GM12874 (cell line): ENCODE data around the gene KCTD13.

Experiments used
- TF ChIP-seq, protein P1 (sequence below): IDR thresholded peaks from 2 replicates; pipeline ENCODE4 v1.5.1; 2011; ENCODE audit warnings: low read depth, mild to moderate bottlenecking, control low read depth, low read length, moderate library complexity; ENCODE audit not compliant: insufficient read depth

The KCTD13 gene

DNA sequence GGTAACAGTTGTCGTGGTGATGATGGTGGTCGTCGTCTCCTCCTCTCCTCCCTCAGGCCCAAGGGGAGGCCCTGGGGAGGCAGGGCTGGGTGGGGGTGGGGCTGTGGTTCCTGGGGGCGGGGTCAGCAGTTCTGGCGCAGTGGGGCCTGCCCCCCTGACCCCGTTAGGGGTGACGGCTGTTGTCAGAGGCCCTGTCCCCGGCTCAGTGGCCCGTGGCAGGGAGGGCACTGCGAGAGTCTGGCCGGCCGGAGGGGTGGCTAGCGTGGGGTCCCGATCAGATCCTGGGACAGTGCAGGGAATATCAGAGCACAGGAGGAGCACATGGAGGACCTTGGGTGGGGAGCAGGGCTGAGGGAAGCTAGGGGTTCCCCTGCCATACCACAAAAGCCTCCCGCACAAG lies 29.2 kb downstream of the KCTD13 start:
- TF ChIP-seq, protein P1, sequence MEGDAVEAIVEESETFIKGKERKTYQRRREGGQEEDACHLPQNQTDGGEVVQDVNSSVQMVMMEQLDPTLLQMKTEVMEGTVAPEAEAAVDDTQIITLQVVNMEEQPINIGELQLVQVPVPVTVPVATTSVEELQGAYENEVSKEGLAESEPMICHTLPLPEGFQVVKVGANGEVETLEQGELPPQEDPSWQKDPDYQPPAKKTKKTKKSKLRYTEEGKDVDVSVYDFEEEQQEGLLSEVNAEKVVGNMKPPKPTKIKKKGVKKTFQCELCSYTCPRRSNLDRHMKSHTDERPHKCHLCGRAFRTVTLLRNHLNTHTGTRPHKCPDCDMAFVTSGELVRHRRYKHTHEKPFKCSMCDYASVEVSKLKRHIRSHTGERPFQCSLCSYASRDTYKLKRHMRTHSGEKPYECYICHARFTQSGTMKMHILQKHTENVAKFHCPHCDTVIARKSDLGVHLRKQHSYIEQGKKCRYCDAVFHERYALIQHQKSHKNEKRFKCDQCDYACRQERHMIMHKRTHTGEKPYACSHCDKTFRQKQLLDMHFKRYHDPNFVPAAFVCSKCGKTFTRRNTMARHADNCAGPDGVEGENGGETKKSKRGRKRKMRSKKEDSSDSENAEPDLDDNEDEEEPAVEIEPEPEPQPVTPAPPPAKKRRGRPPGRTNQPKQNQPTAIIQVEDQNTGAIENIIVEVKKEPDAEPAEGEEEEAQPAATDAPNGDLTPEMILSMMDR = no peak

DNA sequence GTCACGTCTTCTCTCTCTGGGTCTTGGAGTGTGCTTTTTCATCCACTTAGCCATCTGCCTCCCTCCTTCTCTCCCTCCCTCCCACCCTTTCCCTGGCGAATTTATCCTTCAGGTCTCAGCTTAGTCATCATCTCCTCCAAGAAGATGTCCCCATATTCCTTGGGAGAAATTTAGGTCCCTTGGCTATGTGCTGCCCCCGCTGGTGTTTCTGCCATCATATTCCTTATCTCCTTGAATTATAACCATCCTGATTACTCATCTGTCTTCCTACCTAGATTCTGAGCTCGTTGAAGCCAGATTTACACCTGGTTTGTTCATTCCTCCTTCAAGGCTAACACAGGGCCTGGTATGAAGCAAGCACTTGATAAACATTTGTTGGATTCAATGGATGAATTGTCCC lies 31.7 kb downstream of the KCTD13 start:
- TF ChIP-seq, protein P1 = no peak

DNA sequence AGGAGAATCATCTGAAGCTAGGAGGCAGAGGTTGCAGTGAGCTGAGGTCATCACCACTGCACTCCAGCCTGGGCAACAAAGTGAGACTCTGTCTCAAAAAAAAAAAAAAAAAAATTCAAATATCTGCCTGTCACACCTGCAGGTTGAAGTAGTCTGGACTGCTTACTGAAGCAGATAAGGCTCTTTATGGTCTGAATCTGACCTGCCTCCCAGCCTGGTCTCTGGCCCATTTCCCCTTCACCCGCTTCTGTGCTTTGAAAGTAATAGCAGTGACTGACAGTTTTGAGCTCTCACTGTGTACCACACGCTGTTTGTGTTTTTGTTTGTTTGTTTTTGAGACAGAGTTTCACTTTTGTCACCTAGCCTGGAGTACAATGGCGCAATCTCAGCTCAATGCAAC lies 32.5 kb downstream of the KCTD13 start:
- TF ChIP-seq, protein P1 = no peak

DNA sequence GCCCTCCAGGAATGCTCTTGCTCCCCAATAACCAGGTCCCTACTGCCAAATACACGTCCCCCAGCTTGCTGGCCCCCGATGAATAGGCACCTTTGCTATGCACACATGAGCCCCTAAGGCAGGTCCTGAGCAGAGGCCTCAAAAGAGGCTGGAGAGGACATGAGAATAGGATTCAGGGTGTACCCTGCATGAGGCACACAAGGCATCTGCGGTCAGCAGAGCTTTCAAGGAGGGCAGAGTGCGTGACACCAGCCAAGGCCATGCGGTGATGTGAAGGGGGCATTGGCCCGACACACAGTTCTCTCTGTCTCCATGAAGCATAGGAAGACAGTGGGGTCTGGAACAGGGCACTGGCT lies 33.6 kb downstream of the KCTD13 start:
- TF ChIP-seq, protein P1 = no peak

DNA sequence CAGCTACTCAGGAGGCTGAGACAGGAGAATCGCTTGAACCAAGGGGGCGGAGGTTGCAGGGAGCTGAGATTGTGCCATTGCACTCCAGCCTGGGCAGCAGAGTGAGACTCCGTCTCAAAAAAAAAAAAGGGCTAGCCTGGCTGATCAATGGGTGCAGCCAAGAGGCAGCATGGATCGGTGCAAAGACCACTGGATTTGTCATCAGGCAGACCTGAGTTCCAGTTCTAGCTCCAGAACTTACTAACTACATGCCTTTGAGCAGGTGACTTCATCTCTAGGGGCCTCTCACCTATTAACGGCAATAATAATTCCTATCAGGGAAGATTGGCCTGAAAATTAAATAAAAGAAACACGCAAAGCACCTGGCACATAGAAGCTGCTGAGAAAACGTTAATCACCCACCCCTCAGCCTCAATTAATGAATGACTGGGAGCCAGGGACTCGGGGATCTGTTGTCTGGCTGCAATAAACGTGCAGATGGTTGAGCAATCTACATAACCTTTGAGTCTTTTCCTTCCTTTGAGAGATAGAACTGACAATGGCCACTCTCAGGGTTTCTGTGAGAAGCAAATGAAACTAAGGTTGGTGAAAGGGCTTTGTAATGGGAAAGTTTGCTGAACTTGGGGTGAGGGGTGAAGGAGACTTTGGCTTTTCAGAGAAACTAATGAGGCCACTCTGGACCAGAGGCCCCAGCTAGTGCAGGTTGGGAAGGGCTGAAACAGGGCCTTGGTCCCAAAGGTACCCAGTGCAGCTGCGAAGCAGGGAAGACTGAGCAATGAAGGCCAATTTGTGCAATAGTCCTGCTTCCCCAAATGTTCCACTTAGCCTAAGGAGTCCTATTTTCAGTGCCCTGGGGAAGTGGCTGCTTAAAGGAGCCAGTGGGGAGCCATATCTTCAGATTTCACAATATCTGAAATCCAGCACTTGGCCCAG lies 34.2 kb downstream of the KCTD13 start:
- TF ChIP-seq, protein P1 = no peak

DNA sequence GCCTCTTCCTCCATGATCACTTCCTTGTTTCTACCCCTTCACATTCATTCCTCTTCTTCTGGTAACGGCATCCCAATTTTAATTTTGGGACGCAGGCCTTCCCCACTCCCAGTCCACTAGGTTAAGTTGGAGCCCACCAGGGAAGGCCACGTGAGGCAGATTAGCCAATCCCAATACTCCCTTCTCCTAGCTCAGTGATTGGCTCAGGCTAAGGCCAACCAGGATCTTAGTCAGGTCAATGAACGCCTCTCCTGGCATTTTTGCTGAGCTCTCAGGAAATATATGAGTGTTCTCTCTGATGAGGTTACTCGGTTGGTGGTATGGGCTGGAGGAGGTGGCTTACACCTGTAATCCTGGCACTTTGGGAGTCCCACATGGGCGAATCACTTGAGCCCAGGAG lies 42.0 kb downstream of the KCTD13 start:
- TF ChIP-seq, protein P1 = no peak

DNA sequence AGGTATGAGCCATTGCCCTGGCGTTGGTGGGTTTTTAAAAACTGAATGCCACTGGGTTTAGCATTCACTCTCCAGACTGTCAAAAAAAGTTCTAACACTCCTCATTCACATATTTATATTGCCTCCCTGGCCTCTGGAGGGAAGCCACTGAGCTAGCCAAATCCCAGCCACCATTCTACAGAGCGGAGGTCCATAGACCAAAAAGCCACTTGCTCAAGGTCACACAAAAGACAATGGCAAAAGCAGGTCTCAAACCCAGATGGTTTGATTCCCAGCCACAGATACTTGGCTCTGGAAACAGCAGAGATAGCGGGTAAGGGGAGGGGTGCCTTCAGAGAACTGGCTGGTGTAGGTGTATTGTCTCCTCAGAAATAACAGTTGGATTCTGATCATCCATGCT lies 45.0 kb downstream of the KCTD13 start:
- TF ChIP-seq, protein P1 = no peak
